ENCODE results near the gene MACC1.
"Not testable (repeated sequence)": the region's sequence is repeated elsewhere in the genome, so short reads cannot be mapped to it uniquely, and the experiment has no call there.

MACC1 gene

GRCh38 chr7:20191391-20191869 lies 25.8 kb downstream of the MACC1 start:
- no peak for DNase-seq (ENCODE audit: extremely low spot score)
- TF ChIP-seq CTCF (IDR thresholded peaks at IDR 0.05; ENCODE audit: control extremely low read depth, extremely low read depth, low read depth, missing control alignments) = no peak
- POLR2A ChIA-PET = no interaction called here
- CTCF ChIA-PET = interaction anchor here (1.4 to 2.2 kb wide), 3 partner anchors 22 to 122 kb away, joined by 4 to 6 read pairs (median 4); no protein-coding TSS in a partner anchor

- CTCF ChIA-PET = interaction anchor here (1.2 to 2.6 kb wide), 7 partner anchors 8 to 123 kb away, joined by 4 to 9 read pairs (median 6); no protein-coding TSS in a partner anchor
- POLR2A ChIA-PET = no interaction called here
- no peak for DNase-seq (ENCODE audit: extremely low spot score)
- TF ChIP-seq CTCF (IDR thresholded peaks at IDR 0.05; ENCODE audit: control extremely low read depth, extremely low read depth, low read depth, missing control alignments) = no peak
Measured at GRCh38 chr7:20190560-20191390, 26.4 kb downstream of the MACC1 start.

GRCh38 chr7:20189852-20190251 lies 27.3 kb downstream of the MACC1 start:
- ChIA-PET POLR2A (no interaction called here), CTCF (interaction anchor here (1.2 to 2.6 kb wide), 5 partner anchors 9 to 122 kb away, joined by 4 to 9 read pairs (median 8); no protein-coding TSS in a partner anchor)
- TF ChIP-seq CTCF (IDR thresholded peaks at IDR 0.05; ENCODE audit: control extremely low read depth, extremely low read depth, low read depth, missing control alignments) = no peak
- no peak for DNase-seq (ENCODE audit: extremely low spot score)

GRCh38 chr7:20188567-20188966 lies 28.6 kb downstream of the MACC1 start:
- POLR2A ChIA-PET = no interaction called here
- TF ChIP-seq CTCF (IDR thresholded peaks at IDR 0.05; ENCODE audit: control extremely low read depth, extremely low read depth, low read depth, missing control alignments) = no peak
- no peak for DNase-seq (ENCODE audit: extremely low spot score)
- CTCF ChIA-PET = interaction anchor here (1.0 to 2.6 kb wide), 4 partner anchors 11 to 123 kb away, joined by 3 to 9 read pairs (median 8); no protein-coding TSS in a partner anchor

- DNase-seq (ENCODE audit: extremely low spot score); POLR2A ChIA-PET: not testable (repeated sequence)
- CTCF ChIA-PET = interaction anchor here (0.9 to 1.0 kb wide), 2 partner anchors 26 to 33 kb away, joined by 3 read pairs; no protein-coding TSS in a partner anchor
Measured at GRCh38 chr7:20187850-20188249, 29.3 kb downstream of the MACC1 start.

- no peak for TF ChIP-seq CTCF (IDR thresholded peaks at IDR 0.05; ENCODE audit: control extremely low read depth, extremely low read depth, low read depth, missing control alignments)
- POLR2A ChIA-PET = no interaction called here
- DNase-seq (ENCODE audit: extremely low spot score) = no peak
- CTCF ChIA-PET = interaction anchor here (1.4 to 1.7 kb wide), 2 partner anchors 9 to 13 kb away, joined by 5 to 6 read pairs; no protein-coding TSS in a partner anchor
Measured at GRCh38 chr7:20185988-20186387, 31.2 kb downstream of the MACC1 start.

- CTCF ChIA-PET = interaction anchor here (0.9 to 1.9 kb wide), 4 partner anchors 10 to 105 kb away, joined by 3 to 6 read pairs (median 4); partner anchors contain the start of gene MACC1
- POLR2A ChIA-PET = no interaction called here
- DNase-seq (ENCODE audit: extremely low spot score) = no peak
- TF ChIP-seq CTCF (IDR thresholded peaks at IDR 0.05; ENCODE audit: control extremely low read depth, extremely low read depth, low read depth, missing control alignments) = no peak
Measured at GRCh38 chr7:20183086-20183485, 34.1 kb downstream of the MACC1 start.

Measured in GM10248 (cell line).